SH-SY5Y (cell line): ENCODE data around the gene CFLAR.

Experiments
- GATA2 ChIP-seq: IDR thresholded peaks from 2 replicates; pipeline ENCODE4 v1.6.1; 2011; ENCODE audit warnings: mild to moderate bottlenecking, low read depth, low read length
- GATA3 ChIP-seq: IDR thresholded peaks from 2 replicates; pipeline ENCODE4 v1.6.1; 2011; ENCODE audit warnings: low read depth, mild to moderate bottlenecking, low read length, moderate library complexity

- TF ChIP-seq GATA2 (no peak), GATA3 (no peak)
Measured at GRCh38 chr2:201219328-201220096, 103.5 kb downstream of the CFLAR start.
